ENCODE data around the gene CUL3.
A peak's percentile ranks its signal among the peaks of the same experiment; 100 is the strongest.
"Not testable (repeated sequence)": the region's sequence is repeated elsewhere in the genome, so short reads cannot be mapped to it uniquely, and the experiment has no call there.

Gene CUL3

GRCh38 chr2:224584785-224585210 lies 365 bp downstream of the CUL3 start:
- no CpG with 5 or more reads among the region's 62 CpGs for whole genome bisulfite sequencing (ENCODE audit: extremely low coverage, insufficient coverage, low lambda C conversion rate)
- Histone ChIP-seq H3K4me3 (ENCODE audit: low read length) (peak overlapping the region; percentile 86), H3K27ac (ENCODE audit: low read depth, low read length) (peak overlapping the region; percentile 97), H3K18ac (ENCODE audit: low read length) (peak overlapping the region; percentile 88), H3K27me3 (ENCODE audit: insufficient read depth, low read length, poor library complexity) (no peaks in the 10 kb centered on the region), H3K23ac (ENCODE audit: low read length) (peak overlapping the region; percentile 80), H4K8ac (ENCODE audit: low read depth, low read length) (no peak overlapping the region), H2AK5ac (ENCODE audit: low read length) (no peak overlapping the region), H3K4me2 (ENCODE audit: low read length) (no peak overlapping the region), H3K4me1 (ENCODE audit: control insufficient read depth, low read depth, low read length) (no peaks in the 10 kb centered on the region), H4K5ac (ENCODE audit: low read length) (no peak overlapping the region), H3K9ac (ENCODE audit: low read length) (peak overlapping the region; percentile 95), H3K79me1 (ENCODE audit: low read length) (no peaks in the 10 kb centered on the region), H3K56ac (ENCODE audit: low read length) (peak overlapping the region; percentile 95), H3K4ac (ENCODE audit: low read depth, low read length) (peak overlapping the region; percentile 89), H2BK15ac (replicated peaks; ENCODE audit: low read depth) (no peak overlapping the region), H2BK120ac (ENCODE audit: low read depth, low read length) (peak overlapping the region; percentile 88), H3K36me3 (ENCODE audit: control insufficient read depth, insufficient read depth, low read length) (no peaks in the 10 kb centered on the region), H2BK5ac (ENCODE audit: low read length) (no peak overlapping the region), H3K79me2 (ENCODE audit: control insufficient read depth, insufficient read depth, low read length) (peaks cover 45% of the 10 kb centered on the region)
- peak; percentile 65 for DNase-seq

GRCh38 chr2:224584111-224584784 lies 915 bp downstream of the CUL3 start:
- Histone ChIP-seq H3K4me3 (ENCODE audit: low read length) (peak overlapping the region; percentile 86), H3K56ac (ENCODE audit: low read length) (peak overlapping the region; percentile 95), H3K36me3 (ENCODE audit: control insufficient read depth, insufficient read depth, low read length) (no peaks in the 10 kb centered on the region), H3K18ac (ENCODE audit: low read length) (peak overlapping the region; percentile 88), H3K79me2 (ENCODE audit: control insufficient read depth, insufficient read depth, low read length) (peaks cover 50% of the 10 kb centered on the region), H2BK120ac (ENCODE audit: low read depth, low read length) (no peak overlapping the region), H3K4me1 (ENCODE audit: control insufficient read depth, low read depth, low read length) (no peaks in the 10 kb centered on the region), H3K79me1 (ENCODE audit: low read length) (no peaks in the 10 kb centered on the region), H3K27ac (ENCODE audit: low read depth, low read length) (peak overlapping the region; percentile 97), H3K4ac (ENCODE audit: low read depth, low read length) (peak overlapping the region; percentile 89), H4K8ac (ENCODE audit: low read depth, low read length) (no peak overlapping the region), H2BK15ac (replicated peaks; ENCODE audit: low read depth) (no peak overlapping the region), H3K23ac (ENCODE audit: low read length) (peak overlapping the region; percentile 48), H3K4me2 (ENCODE audit: low read length) (peak overlapping the region; percentile 97), H3K27me3 (ENCODE audit: insufficient read depth, low read length, poor library complexity) (no peaks in the 10 kb centered on the region), H2AK5ac (ENCODE audit: low read length) (no peak overlapping the region), H2BK5ac (ENCODE audit: low read length) (no peak overlapping the region), H3K9ac (ENCODE audit: low read length) (peak overlapping the region; percentile 95), H4K5ac (ENCODE audit: low read length) (no peak overlapping the region)
- peak; percentile 53 for DNase-seq
- WGBS (ENCODE audit: extremely low coverage, insufficient coverage, low lambda C conversion rate): no CpG with 5 or more reads among the region's 50 CpGs

GRCh38 chr2:224583033-224583432 lies 2.1 kb downstream of the CUL3 start:
- H3K56ac ChIP-seq (ENCODE audit: low read length); H2AK5ac ChIP-seq (ENCODE audit: low read length); H3K4me2 ChIP-seq (ENCODE audit: low read length); H3K79me1 ChIP-seq (ENCODE audit: low read length); H2BK120ac ChIP-seq (ENCODE audit: low read depth, low read length); H3K27ac ChIP-seq (ENCODE audit: low read depth, low read length); H4K8ac ChIP-seq (ENCODE audit: low read depth, low read length); H2BK15ac ChIP-seq (replicated peaks; ENCODE audit: low read depth); H3K4me1 ChIP-seq (ENCODE audit: control insufficient read depth, low read depth, low read length); H4K5ac ChIP-seq (ENCODE audit: low read length); H3K4me3 ChIP-seq (ENCODE audit: low read length); H3K18ac ChIP-seq (ENCODE audit: low read length); H3K9ac ChIP-seq (ENCODE audit: low read length); H3K27me3 ChIP-seq (ENCODE audit: insufficient read depth, low read length, poor library complexity); H2BK5ac ChIP-seq (ENCODE audit: low read length); H3K36me3 ChIP-seq (ENCODE audit: control insufficient read depth, insufficient read depth, low read length); H3K4ac ChIP-seq (ENCODE audit: low read depth, low read length); H3K23ac ChIP-seq (ENCODE audit: low read length); DNase-seq: not testable (repeated sequence)
- no CpG with 5 or more reads among the region's 14 CpGs for whole genome bisulfite sequencing (ENCODE audit: extremely low coverage, insufficient coverage, low lambda C conversion rate)
- peaks cover 51% of the 10 kb centered on the region for H3K79me2 ChIP-seq (ENCODE audit: control insufficient read depth, insufficient read depth, low read length)

GRCh38 chr2:224580248-224580647 lies 4.9 kb downstream of the CUL3 start:
- Histone ChIP-seq H3K9ac (ENCODE audit: low read length) (no peak overlapping the region), H3K4me3 (ENCODE audit: low read length) (no peak overlapping the region), H2BK120ac (ENCODE audit: low read depth, low read length) (no peak overlapping the region), H2BK15ac (replicated peaks; ENCODE audit: low read depth) (no peak overlapping the region), H2BK5ac (ENCODE audit: low read length) (no peak overlapping the region), H3K18ac (ENCODE audit: low read length) (no peak overlapping the region), H3K27me3 (ENCODE audit: insufficient read depth, low read length, poor library complexity) (no peaks in the 10 kb centered on the region), H3K4me1 (ENCODE audit: control insufficient read depth, low read depth, low read length) (peaks cover 5% of the 10 kb centered on the region), H3K4ac (ENCODE audit: low read depth, low read length) (no peak overlapping the region), H3K79me2 (ENCODE audit: control insufficient read depth, insufficient read depth, low read length) (peaks cover 71% of the 10 kb centered on the region), H3K56ac (ENCODE audit: low read length) (no peak overlapping the region), H3K36me3 (ENCODE audit: control insufficient read depth, insufficient read depth, low read length) (no peaks in the 10 kb centered on the region), H4K8ac (ENCODE audit: low read depth, low read length) (no peak overlapping the region), H3K4me2 (ENCODE audit: low read length) (no peak overlapping the region), H3K79me1 (ENCODE audit: low read length) (peaks cover 5% of the 10 kb centered on the region), H4K5ac (ENCODE audit: low read length) (no peak overlapping the region), H3K23ac (ENCODE audit: low read length) (no peak overlapping the region), H2AK5ac (ENCODE audit: low read length) (no peak overlapping the region), H3K27ac (ENCODE audit: low read depth, low read length) (no peak overlapping the region)
- no peak for DNase-seq
- no CpG with 5 or more reads among the region's 12 CpGs for WGBS (ENCODE audit: extremely low coverage, insufficient coverage, low lambda C conversion rate)

- Histone ChIP-seq H3K4me1 (ENCODE audit: control insufficient read depth, low read depth, low read length) (peaks cover 6% of the 10 kb centered on the region), H3K27me3 (ENCODE audit: insufficient read depth, low read length, poor library complexity) (no peaks in the 10 kb centered on the region), H3K36me3 (ENCODE audit: control insufficient read depth, insufficient read depth, low read length) (no peaks in the 10 kb centered on the region), H2BK15ac (replicated peaks; ENCODE audit: low read depth) (no peak overlapping the region), H3K79me1 (ENCODE audit: low read length) (peaks cover 5% of the 10 kb centered on the region), H2AK5ac (ENCODE audit: low read length) (no peak overlapping the region), H3K4me3 (ENCODE audit: low read length) (no peak overlapping the region), H3K4ac (ENCODE audit: low read depth, low read length) (no peak overlapping the region), H2BK5ac (ENCODE audit: low read length) (no peak overlapping the region), H3K27ac (ENCODE audit: low read depth, low read length) (no peak overlapping the region), H3K23ac (ENCODE audit: low read length) (no peak overlapping the region), H3K56ac (ENCODE audit: low read length) (no peak overlapping the region), H2BK120ac (ENCODE audit: low read depth, low read length) (no peak overlapping the region), H3K79me2 (ENCODE audit: control insufficient read depth, insufficient read depth, low read length) (peaks cover 76% of the 10 kb centered on the region), H3K18ac (ENCODE audit: low read length) (no peak overlapping the region), H3K4me2 (ENCODE audit: low read length) (no peak overlapping the region), H4K8ac (ENCODE audit: low read depth, low read length) (no peak overlapping the region), H3K9ac (ENCODE audit: low read length) (no peak overlapping the region), H4K5ac (ENCODE audit: low read length) (no peak overlapping the region)
- DNase-seq: peak; percentile 36
- WGBS (ENCODE audit: extremely low coverage, insufficient coverage, low lambda C conversion rate): no CpG with 5 or more reads among the region's 2 CpGs
These were observed 5.8 kb downstream of the CUL3 start for GRCh38 chr2:224579411-224579810.

- WGBS (ENCODE audit: extremely low coverage, insufficient coverage, low lambda C conversion rate): no CpG with 5 or more reads among the region's 2 CpGs
- no peak overlapping the region for H3K4me3 ChIP-seq (ENCODE audit: low read length)
These were observed 7.6 kb downstream of the CUL3 start for GRCh38 chr2:224577541-224577940.

More at GRCh38 chr2:224577541-224577940, 7.6 kb downstream of the CUL3 start:
- H3K4me2 ChIP-seq (ENCODE audit: low read length): no peak overlapping the region
- peaks cover 67% of the 10 kb centered on the region for H3K79me2 ChIP-seq (ENCODE audit: control insufficient read depth, insufficient read depth, low read length)
- no peak overlapping the region for H2BK120ac ChIP-seq (ENCODE audit: low read depth, low read length)
- H3K27ac ChIP-seq (ENCODE audit: low read depth, low read length): no peak overlapping the region
- no peak overlapping the region for H3K9ac ChIP-seq (ENCODE audit: low read length)
- no peak overlapping the region for H3K4ac ChIP-seq (ENCODE audit: low read depth, low read length)
- H2BK15ac ChIP-seq (replicated peaks; ENCODE audit: low read depth): no peak overlapping the region
- H3K4me1 ChIP-seq (ENCODE audit: control insufficient read depth, low read depth, low read length): peaks cover 6% of the 10 kb centered on the region
- no peak overlapping the region for H4K5ac ChIP-seq (ENCODE audit: low read length)
- no peak overlapping the region for H3K18ac ChIP-seq (ENCODE audit: low read length)
- H3K56ac ChIP-seq (ENCODE audit: low read length): no peak overlapping the region
- H2AK5ac ChIP-seq (ENCODE audit: low read length): no peak overlapping the region
- H3K27me3 ChIP-seq (ENCODE audit: insufficient read depth, low read length, poor library complexity): no peaks in the 10 kb centered on the region
- H3K79me1 ChIP-seq (ENCODE audit: low read length): peaks cover 5% of the 10 kb centered on the region
- no peak overlapping the region for H3K23ac ChIP-seq (ENCODE audit: low read length)
- no peak overlapping the region for H2BK5ac ChIP-seq (ENCODE audit: low read length)
- H4K8ac ChIP-seq (ENCODE audit: low read depth, low read length): no peak overlapping the region
- no peak for DNase-seq
- H3K36me3 ChIP-seq (ENCODE audit: control insufficient read depth, insufficient read depth, low read length): no peaks in the 10 kb centered on the region

All from mesendoderm (in vitro differentiated cells).